Astrocyte of the cerebellum (primary cell): ENCODE measurements around the gene CCL17.
"Not testable (repeated sequence)": the region's sequence is repeated elsewhere in the genome, so short reads cannot be mapped to it uniquely, and the experiment has no call there.

ENCODE experiments used
- DNase-seq: peaks from one replicate; pipeline ENCODE4 v3.0.0-alpha.2; 2011; ENCODE audit warnings: low read depth
- H3K4me3 ChIP-seq: 2 replicates; pipeline ENCODE4 v1.5.1; 2011; ENCODE audit warnings: mild to moderate bottlenecking, low read depth, low read length, moderate library complexity
- in situ Hi-C: cut with HindIII; loops from 2 replicates; pipeline ENCODE4 v1.10.0; 2017; ENCODE audit warnings: low sequenced_read_pairs
- TF ChIP-seq, protein P1 (sequence below): IDR thresholded peaks from 2 replicates; pipeline ENCODE4 v1.5.1; 2012; ENCODE audit warnings: low read length, low read depth, moderate library complexity, mild to moderate bottlenecking; ENCODE audit errors: missing control alignments

The CCL17 gene

DNA sequence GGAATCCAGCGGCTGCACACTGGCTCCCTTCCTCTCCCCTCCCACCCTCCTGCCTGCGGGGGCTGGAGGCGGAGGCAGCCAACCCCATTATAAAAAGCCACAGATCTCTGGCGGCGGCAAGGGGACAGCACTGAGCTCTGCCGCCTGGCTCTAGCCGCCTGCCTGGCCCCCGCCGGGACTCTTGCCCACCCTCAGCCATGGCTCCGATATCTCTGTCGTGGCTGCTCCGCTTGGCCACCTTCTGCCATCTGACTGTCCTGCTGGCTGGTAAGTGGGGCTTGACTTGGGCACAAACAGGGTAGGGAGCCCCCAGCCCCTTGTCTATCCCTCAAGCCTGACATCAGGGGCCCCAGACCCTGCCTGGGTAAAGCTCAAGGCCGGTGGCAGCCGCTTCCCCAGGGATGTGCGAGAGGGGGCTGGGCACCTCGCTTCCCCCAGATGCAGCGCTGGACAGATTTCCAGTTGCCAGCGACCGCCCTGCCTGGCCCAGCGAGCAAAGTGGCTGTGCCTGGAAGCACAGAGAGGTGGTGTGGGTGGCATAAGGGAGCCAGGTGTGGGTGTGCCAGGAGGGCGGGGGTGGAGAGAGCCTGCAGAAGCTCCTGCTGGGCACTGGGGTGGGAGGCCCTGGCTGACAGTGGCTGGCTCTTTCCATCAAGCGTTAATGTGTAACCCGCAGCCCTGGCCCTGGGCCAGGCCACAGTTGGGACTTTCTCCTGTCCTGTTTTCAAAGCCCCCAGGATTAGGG, 32.0 kb upstream of the CCL17 start, which contains the start of gene CX3CL1:
Gene CX3CL1 (plus strand): TSS at position 119 of the 745 bp plus-strand sequence. CDS start 79 bp downstream, at position 198.
- TF ChIP-seq, protein P1, sequence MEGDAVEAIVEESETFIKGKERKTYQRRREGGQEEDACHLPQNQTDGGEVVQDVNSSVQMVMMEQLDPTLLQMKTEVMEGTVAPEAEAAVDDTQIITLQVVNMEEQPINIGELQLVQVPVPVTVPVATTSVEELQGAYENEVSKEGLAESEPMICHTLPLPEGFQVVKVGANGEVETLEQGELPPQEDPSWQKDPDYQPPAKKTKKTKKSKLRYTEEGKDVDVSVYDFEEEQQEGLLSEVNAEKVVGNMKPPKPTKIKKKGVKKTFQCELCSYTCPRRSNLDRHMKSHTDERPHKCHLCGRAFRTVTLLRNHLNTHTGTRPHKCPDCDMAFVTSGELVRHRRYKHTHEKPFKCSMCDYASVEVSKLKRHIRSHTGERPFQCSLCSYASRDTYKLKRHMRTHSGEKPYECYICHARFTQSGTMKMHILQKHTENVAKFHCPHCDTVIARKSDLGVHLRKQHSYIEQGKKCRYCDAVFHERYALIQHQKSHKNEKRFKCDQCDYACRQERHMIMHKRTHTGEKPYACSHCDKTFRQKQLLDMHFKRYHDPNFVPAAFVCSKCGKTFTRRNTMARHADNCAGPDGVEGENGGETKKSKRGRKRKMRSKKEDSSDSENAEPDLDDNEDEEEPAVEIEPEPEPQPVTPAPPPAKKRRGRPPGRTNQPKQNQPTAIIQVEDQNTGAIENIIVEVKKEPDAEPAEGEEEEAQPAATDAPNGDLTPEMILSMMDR = peak; percentile 22
- in situ Hi-C loops = no loop called here
- peak; percentile 20 for DNase-seq
- H3K4me3 ChIP-seq = peak within 1 kb of the TSS; percentile 24

DNA sequence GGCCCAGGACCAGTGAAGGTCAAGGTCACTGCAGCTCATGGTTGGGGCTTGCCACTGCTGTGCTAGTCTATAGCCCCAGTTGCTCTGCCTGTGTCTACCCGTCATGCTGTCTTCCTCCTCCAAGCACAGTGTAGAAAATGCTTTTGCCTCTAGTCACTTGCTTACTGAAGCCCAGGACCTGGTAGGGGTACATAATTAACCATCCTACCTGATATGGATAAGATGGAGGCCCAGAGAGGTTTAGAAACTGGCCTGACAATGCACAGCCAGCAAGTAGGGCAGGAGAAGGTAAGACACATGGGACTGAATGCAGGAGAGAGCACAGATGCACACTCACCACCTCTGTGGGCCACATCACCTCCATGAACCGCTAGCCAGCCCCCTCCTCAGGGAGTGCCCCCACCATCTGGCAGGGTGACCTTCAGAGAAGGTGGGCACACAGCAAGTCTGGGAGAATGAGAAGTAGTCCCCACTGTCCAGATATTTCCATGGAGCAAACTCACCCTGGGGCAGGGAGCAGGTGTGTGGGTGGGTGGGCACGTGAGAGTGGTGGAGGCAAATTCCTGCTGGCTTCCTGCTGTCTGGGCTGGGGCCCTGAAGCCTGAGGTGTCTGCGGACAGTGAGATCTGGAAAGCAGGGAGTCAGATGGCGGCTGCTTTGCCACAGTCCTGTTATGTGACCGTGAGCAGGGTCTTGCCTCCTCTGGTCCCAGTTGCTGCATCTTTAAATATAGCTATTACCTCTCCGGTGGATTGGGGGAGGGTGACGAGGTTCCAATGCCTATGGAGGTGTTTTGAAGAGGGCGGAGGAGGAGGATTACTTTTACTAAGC, 31.2 kb upstream of the CCL17 start:
- in situ Hi-C loops = no loop called here
- H3K4me3 ChIP-seq = no peak overlapping the region
- TF ChIP-seq, protein P1 = no peak
- no peak for DNase-seq

DNA sequence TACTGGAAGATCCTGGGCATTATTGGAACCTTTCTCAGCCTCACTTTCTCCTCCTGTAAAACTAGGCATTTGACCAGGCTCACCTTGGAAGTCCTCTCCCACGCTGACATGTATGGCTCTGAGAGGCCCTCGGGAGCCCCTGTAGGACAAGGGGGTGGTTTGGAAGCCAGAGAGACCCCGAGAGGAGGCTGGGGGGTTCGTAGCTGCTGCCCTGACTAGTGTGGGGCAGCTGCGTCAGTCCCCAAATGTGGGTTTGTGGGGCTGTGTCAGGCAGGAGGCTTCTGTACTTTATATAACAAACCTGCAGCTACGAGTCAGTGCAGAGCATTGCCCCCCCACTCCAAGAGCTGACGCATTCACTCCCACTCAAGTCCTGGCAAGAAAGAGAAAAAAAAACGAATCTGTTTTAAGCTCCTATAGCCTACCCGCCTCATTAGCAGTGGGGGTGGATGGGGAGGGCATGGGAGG, 30.5 kb upstream of the CCL17 start:
- no peak overlapping the region for H3K4me3 ChIP-seq
- DNase-seq = no peak
- in situ Hi-C loops = no loop called here

DNA sequence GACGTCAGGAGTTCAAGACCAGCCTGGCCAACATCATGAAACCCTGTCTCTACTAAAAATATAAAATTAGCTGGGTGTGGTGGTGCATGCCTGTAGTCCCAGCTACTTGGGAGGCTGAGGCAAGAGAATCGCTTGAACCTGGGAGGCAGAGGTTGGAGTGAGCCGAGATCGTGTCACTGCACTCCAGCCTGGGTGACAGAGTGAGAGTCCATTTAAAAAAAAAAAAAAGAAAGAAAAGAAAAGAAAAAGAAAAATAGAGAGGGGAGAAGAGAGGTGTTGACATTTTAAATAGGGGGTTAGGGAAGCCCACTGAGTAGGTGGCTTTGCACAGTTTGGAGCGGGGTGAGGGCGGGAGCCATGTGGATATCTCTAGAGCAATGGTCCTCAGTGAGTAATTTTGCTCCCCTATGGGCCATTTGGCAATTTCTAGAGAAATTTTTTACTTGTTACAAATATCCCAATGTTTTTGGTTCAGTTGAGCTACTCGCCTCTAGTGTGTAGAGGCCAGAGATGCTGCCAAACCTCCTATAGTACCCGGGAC, 29.6 kb upstream of the CCL17 start:
- H3K4me3 ChIP-seq, DNase-seq, in situ Hi-C loops: not testable (repeated sequence)

More for the DNA sequence above, 30.5 kb upstream of the CCL17 start:
- TF ChIP-seq, protein P1 = no peak

DNA sequence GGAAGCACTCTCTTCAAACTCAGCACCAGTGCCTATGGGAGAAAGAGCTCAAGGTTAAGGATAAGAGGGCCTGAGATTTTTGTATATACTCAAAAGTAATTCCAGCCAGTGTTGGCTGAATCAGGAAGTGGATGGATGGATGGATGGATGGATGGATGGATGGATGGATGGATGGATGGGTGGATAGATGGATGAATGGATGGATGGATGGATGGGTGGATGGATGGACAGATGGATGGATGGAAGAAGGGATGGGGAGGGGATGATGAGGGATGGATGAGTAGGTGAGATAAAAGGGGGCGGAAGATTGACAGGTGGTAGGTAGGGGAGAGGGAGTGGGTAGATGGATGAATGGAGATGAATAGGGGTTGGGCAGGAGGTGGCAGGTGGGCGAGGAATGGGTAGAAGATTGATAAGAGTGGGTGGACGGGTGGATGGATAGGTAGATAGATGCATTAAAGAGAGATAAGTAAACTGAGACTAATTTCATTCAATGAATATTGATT, 28.2 kb upstream of the CCL17 start:
- in situ Hi-C loops = no loop called here
- no peak overlapping the region for H3K4me3 ChIP-seq
- TF ChIP-seq, protein P1 = no peak
- DNase-seq = no peak

DNA sequence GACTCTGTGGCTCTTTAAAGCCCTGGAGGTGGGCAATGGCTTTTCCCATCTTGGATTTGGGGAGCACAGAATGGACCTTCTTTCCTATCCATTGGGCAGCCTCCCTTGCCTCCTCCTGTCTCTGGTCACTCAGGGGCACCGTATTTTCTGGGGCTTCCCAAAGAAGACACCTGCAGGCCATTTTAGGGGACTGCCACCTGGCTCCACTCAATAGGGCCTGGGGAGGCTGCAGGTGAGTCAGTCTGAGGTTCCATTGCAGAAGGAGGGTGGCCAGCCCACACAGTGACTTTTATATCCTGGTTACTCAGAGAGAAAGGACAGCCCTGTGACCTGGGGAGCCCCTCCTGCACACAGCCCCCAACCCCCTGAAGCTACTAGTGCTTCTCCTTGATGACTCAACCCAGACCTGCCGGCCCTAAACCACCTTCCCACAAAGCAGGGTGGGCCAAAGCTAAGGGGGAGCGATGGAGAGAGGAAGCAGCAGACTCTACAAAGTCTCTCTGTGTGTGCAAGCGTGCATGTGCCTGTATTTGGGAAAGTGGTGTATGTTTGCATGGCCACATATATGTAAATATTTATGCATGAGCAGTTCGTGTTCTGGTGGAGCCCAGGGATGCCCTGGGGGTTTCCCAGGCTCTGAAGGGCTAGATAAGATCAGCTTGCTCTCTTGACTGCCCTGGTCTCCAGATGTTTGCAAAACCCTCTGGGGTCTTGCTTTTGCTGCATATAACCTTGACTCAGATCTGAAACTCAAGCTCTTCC, 27.3 kb upstream of the CCL17 start:
- no peak for DNase-seq
- TF ChIP-seq, protein P1 = no peak

More for the DNA sequence above, 27.3 kb upstream of the CCL17 start:
- in situ Hi-C loops = no loop called here
- H3K4me3 ChIP-seq = no peak overlapping the region
